Activated T-cell treated with anti-CD3 and anti-CD28 coated beads, Interleukin-2, amount 50 U/mL, for 48 hours (primary cell): Measurements from ENCODE around the gene MAGEA12.
"Not testable (repeated sequence)": the region's sequence is repeated elsewhere in the genome, so short reads cannot be mapped to it uniquely, and the experiment has no call there.

Experiments used
- DNase-seq, 2 experiments: peaks; one replicate each; pipeline ENCODE4 v3.0.0-alpha.2; 2020

The MAGEA12 gene

GRCh38 chrX:152769549-152770289, 36.2 kb downstream of the MAGEA12 start, which contains the start of gene MAGEA6:
TSS of gene MAGEA6 (minus strand) at chrX:152769689. CDS start at chrX:152767650, 2,039 bp downstream.
- not testable (repeated sequence) for DNase-seq

DNA sequence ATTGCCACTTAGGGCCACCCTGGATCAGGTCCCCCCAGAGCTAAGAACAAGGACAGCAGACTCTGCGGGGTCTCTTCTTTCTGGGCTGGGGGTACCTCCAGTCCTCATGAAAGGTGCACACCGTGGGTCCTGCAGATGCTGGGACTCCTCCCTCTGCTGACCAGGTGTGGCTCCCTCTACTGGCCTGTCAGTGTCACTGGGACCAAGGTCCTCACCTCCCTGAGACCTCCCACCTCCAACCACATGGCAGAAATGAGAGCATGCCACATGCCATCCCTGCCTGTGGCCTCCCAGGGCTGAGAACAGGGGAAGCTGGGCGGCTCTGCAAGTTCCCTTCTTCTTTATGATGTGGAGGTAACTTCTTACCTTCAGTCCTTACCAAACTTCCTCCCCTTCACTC, 53.5 kb downstream of the MAGEA12 start:
- not testable (repeated sequence) for DNase-seq
